Mesendoderm (in vitro differentiated cells): ENCODE measurements around the gene LLPH.

Experiments
- DNase-seq: peaks from one replicate; pipeline ENCODE4 v3.0.0; 2013
- H2AK5ac ChIP-seq: 2 replicates; pipeline ENCODE4 v1.6.1; 2013; ENCODE audit warnings: low read length, inconsistent platforms
- H2BK120ac ChIP-seq: 2 replicates; pipeline ENCODE4 v1.6.1; 2013; ENCODE audit warnings: low read depth, mild to moderate bottlenecking, low read length, moderate library complexity, mixed read lengths
- H2BK15ac ChIP-seq: replicated peaks from 2 replicates; pipeline ENCODE4 v1.6.1; 2013; ENCODE audit warnings: low read depth, mild to moderate bottlenecking, moderate library complexity
- H2BK5ac ChIP-seq: 2 replicates; pipeline ENCODE4 v1.6.1; 2013; ENCODE audit warnings: low read length, inconsistent platforms
- H3K18ac ChIP-seq: 2 replicates; pipeline ENCODE4 v1.6.1; 2013; ENCODE audit warnings: mild to moderate bottlenecking, low read length, mixed read lengths
- H3K23ac ChIP-seq: one replicate; pipeline ENCODE4 v1.6.1; 2013; ENCODE audit warnings: low read length
- H3K27ac ChIP-seq: 2 replicates; pipeline ENCODE4 v1.5.1; 2013; ENCODE audit warnings: low read depth, mild to moderate bottlenecking, inconsistent platforms, low read length, moderate library complexity
- H3K27me3 ChIP-seq: 2 replicates; pipeline ENCODE4 v1.6.1; 2013; ENCODE audit warnings: low read length, control low read depth, mild to moderate bottlenecking, inconsistent platforms; ENCODE audit not compliant: insufficient read depth, poor library complexity
- H3K36me3 ChIP-seq: 2 replicates; pipeline ENCODE4 v1.6.1; 2013; ENCODE audit warnings: low read length, inconsistent platforms; ENCODE audit not compliant: control insufficient read depth, insufficient read depth
- H3K4ac ChIP-seq: one replicate; pipeline ENCODE4 v1.6.1; 2013; ENCODE audit warnings: low read depth, mild to moderate bottlenecking, low read length, moderate library complexity
- H3K4me1 ChIP-seq: 2 replicates; pipeline ENCODE4 v1.6.1; 2013; ENCODE audit warnings: low read depth, low read length, inconsistent platforms; ENCODE audit not compliant: control insufficient read depth
- H3K4me2 ChIP-seq: 2 replicates; pipeline ENCODE4 v1.6.1; 2013; ENCODE audit warnings: low read length
- H3K4me3 ChIP-seq: 2 replicates; pipeline ENCODE4 v1.5.1; 2013; ENCODE audit warnings: mild to moderate bottlenecking, low read length
- H3K56ac ChIP-seq: one replicate; pipeline ENCODE4 v1.6.1; 2013; ENCODE audit warnings: low read length
- H3K79me1 ChIP-seq: 2 replicates; pipeline ENCODE4 v1.6.1; 2013; ENCODE audit warnings: low read length, inconsistent platforms
- H3K79me2 ChIP-seq: 2 replicates; pipeline ENCODE4 v1.6.1; 2013; ENCODE audit warnings: mild to moderate bottlenecking, low read length; ENCODE audit not compliant: control insufficient read depth, insufficient read depth
- H3K9ac ChIP-seq: 2 replicates; pipeline ENCODE4 v1.6.1; 2013; ENCODE audit warnings: low read length, inconsistent platforms
- H4K5ac ChIP-seq: one replicate; pipeline ENCODE4 v1.6.1; 2013; ENCODE audit warnings: low read length
- H4K8ac ChIP-seq: one replicate; pipeline ENCODE4 v1.6.1; 2013; ENCODE audit warnings: low read depth, mild to moderate bottlenecking, control low read depth, low read length, moderate library complexity
- WGBS: extraction: QIAGEN DNeasy Blood & Tissue Kit; methylation state at CpG from one replicate; pipeline ENCODE4 v1.1.7; 2013; ENCODE audit warnings: low lambda C conversion rate, missing lambda C conversion rate; ENCODE audit not compliant: insufficient coverage; ENCODE audit errors: extremely low coverage; 5-methylcytosine and 5-hydroxymethylcytosine counted together

LLPH gene

GRCh38 chr12:66117242-66117641 lies 13.3 kb downstream of the LLPH start:
- H3K9ac ChIP-seq = no peak overlapping the region
- H3K36me3 ChIP-seq = no peaks in the 10 kb centered on the region
- H3K4me2 ChIP-seq = no peak overlapping the region
- no peaks in the 10 kb centered on the region for H3K4me1 ChIP-seq
- WGBS = no CpG with 5 or more reads among the region's 2 CpGs
- H4K8ac ChIP-seq = no peak overlapping the region
- no peak overlapping the region for H2BK5ac ChIP-seq
- no peak overlapping the region for H3K4me3 ChIP-seq
- no peaks in the 10 kb centered on the region for H3K79me2 ChIP-seq
- H3K23ac ChIP-seq = no peak overlapping the region
- H3K27me3 ChIP-seq = no peaks in the 10 kb centered on the region
- H4K5ac ChIP-seq = no peak overlapping the region
- H2AK5ac ChIP-seq = no peak overlapping the region
- DNase-seq = no peak
- H3K56ac ChIP-seq = no peak overlapping the region
- H2BK15ac ChIP-seq = no peak overlapping the region
- no peaks in the 10 kb centered on the region for H3K79me1 ChIP-seq
- no peak overlapping the region for H3K4ac ChIP-seq
- H3K27ac ChIP-seq = no peak overlapping the region
- H3K18ac ChIP-seq = no peak overlapping the region
- no peak overlapping the region for H2BK120ac ChIP-seq

GRCh38 chr12:66115071-66115600 lies 15.4 kb downstream of the LLPH start:
- H3K79me1 ChIP-seq = no peaks in the 10 kb centered on the region
- no peaks in the 10 kb centered on the region for H3K79me2 ChIP-seq
- no peak overlapping the region for H4K8ac ChIP-seq
- H2BK15ac ChIP-seq = no peak overlapping the region
- H2AK5ac ChIP-seq = no peak overlapping the region
- no peak overlapping the region for H3K18ac ChIP-seq
- H3K4me2 ChIP-seq = no peak overlapping the region
- H3K56ac ChIP-seq = no peak overlapping the region
- DNase-seq = no peak
- H3K4me3 ChIP-seq = no peak overlapping the region
- H2BK120ac ChIP-seq = no peak overlapping the region
- H3K27ac ChIP-seq = no peak overlapping the region
- H3K9ac ChIP-seq = no peak overlapping the region
- H3K23ac ChIP-seq = no peak overlapping the region
- no peaks in the 10 kb centered on the region for H3K36me3 ChIP-seq
- H4K5ac ChIP-seq = no peak overlapping the region
- no peaks in the 10 kb centered on the region for H3K4me1 ChIP-seq
- WGBS = no CpG with 5 or more reads among the region's 4 CpGs
- H3K4ac ChIP-seq = no peak overlapping the region
- H2BK5ac ChIP-seq = no peak overlapping the region
- no peaks in the 10 kb centered on the region for H3K27me3 ChIP-seq

- Histone ChIP-seq H3K4me1 (no peaks in the 10 kb centered on the region), H3K36me3 (no peaks in the 10 kb centered on the region), H2BK15ac (no peak overlapping the region), H3K4me2 (no peak overlapping the region), H2BK5ac (no peak overlapping the region), H3K18ac (no peak overlapping the region), H4K8ac (no peak overlapping the region), H3K27ac (no peak overlapping the region), H2AK5ac (no peak overlapping the region), H3K4ac (no peak overlapping the region), H2BK120ac (no peak overlapping the region), H4K5ac (no peak overlapping the region), H3K27me3 (no peaks in the 10 kb centered on the region), H3K4me3 (no peak overlapping the region), H3K79me2 (no peaks in the 10 kb centered on the region), H3K56ac (no peak overlapping the region), H3K23ac (no peak overlapping the region), H3K79me1 (no peaks in the 10 kb centered on the region), H3K9ac (no peak overlapping the region)
- DNase-seq = no peak
- no CpG with 5 or more reads among the region's 1 CpG for WGBS
Observed at GRCh38 chr12:66113471-66113870, 17.1 kb downstream of the LLPH start.

GRCh38 chr12:66111605-66112004 lies 18.9 kb downstream of the LLPH start:
- DNase-seq = no peak
- no peak overlapping the region for H3K27ac ChIP-seq

GRCh38 chr12:66109056-66109455 lies 21.5 kb downstream of the LLPH start:
- H3K18ac ChIP-seq = no peak overlapping the region
- no peak overlapping the region for H3K4ac ChIP-seq
- H3K79me1 ChIP-seq = no peaks in the 10 kb centered on the region
- H3K4me3 ChIP-seq = no peak overlapping the region
- no peaks in the 10 kb centered on the region for H3K36me3 ChIP-seq
- H3K4me2 ChIP-seq = no peak overlapping the region
- H4K5ac ChIP-seq = no peak overlapping the region
- no CpG with 5 or more reads among the region's 4 CpGs for WGBS
- H3K23ac ChIP-seq = no peak overlapping the region
- no peak overlapping the region for H3K9ac ChIP-seq
- H3K27me3 ChIP-seq = no peaks in the 10 kb centered on the region
- no peak overlapping the region for H2BK15ac ChIP-seq
- H3K4me1 ChIP-seq = no peaks in the 10 kb centered on the region
- H2BK120ac ChIP-seq = no peak overlapping the region
- no peaks in the 10 kb centered on the region for H3K79me2 ChIP-seq
- H2AK5ac ChIP-seq = no peak overlapping the region
- no peak overlapping the region for H3K27ac ChIP-seq
- no peak overlapping the region for H3K56ac ChIP-seq
- H4K8ac ChIP-seq = no peak overlapping the region
- no peak for DNase-seq
- H2BK5ac ChIP-seq = no peak overlapping the region

More at GRCh38 chr12:66111605-66112004, 18.9 kb downstream of the LLPH start:
- no peaks in the 10 kb centered on the region for H3K27me3 ChIP-seq
- no peaks in the 10 kb centered on the region for H3K4me1 ChIP-seq
- no peak overlapping the region for H2AK5ac ChIP-seq
- no peak overlapping the region for H3K9ac ChIP-seq
- H3K36me3 ChIP-seq = no peaks in the 10 kb centered on the region
- no peaks in the 10 kb centered on the region for H3K79me1 ChIP-seq
- no peak overlapping the region for H3K18ac ChIP-seq
- no peaks in the 10 kb centered on the region for H3K79me2 ChIP-seq
- H2BK15ac ChIP-seq = no peak overlapping the region
- no peak overlapping the region for H3K56ac ChIP-seq
- H4K5ac ChIP-seq = no peak overlapping the region
- H3K4me2 ChIP-seq = no peak overlapping the region
- H4K8ac ChIP-seq = no peak overlapping the region
- H3K4me3 ChIP-seq = no peak overlapping the region
- no peak overlapping the region for H2BK5ac ChIP-seq
- no peak overlapping the region for H3K4ac ChIP-seq
- no peak overlapping the region for H2BK120ac ChIP-seq
- H3K23ac ChIP-seq = no peak overlapping the region

GRCh38 chr12:66108386-66108785 lies 22.2 kb downstream of the LLPH start:
- no peak overlapping the region for H3K4ac ChIP-seq
- H4K8ac ChIP-seq = no peak overlapping the region
- no peaks in the 10 kb centered on the region for H3K36me3 ChIP-seq
- H3K23ac ChIP-seq = no peak overlapping the region
- no peaks in the 10 kb centered on the region for H3K79me2 ChIP-seq
- H3K18ac ChIP-seq = no peak overlapping the region
- no peaks in the 10 kb centered on the region for H3K4me1 ChIP-seq
- H3K4me2 ChIP-seq = no peak overlapping the region
- H3K27me3 ChIP-seq = no peaks in the 10 kb centered on the region
- no peak overlapping the region for H2BK5ac ChIP-seq
- H2AK5ac ChIP-seq = no peak overlapping the region
- H3K79me1 ChIP-seq = no peaks in the 10 kb centered on the region
- WGBS = no CpG with 5 or more reads among the region's 1 CpG
- no peak overlapping the region for H3K27ac ChIP-seq
- no peak overlapping the region for H3K4me3 ChIP-seq
- H3K9ac ChIP-seq = no peak overlapping the region
- DNase-seq = no peak
- no peak overlapping the region for H3K56ac ChIP-seq
- H2BK120ac ChIP-seq = no peak overlapping the region
- no peak overlapping the region for H4K5ac ChIP-seq
- H2BK15ac ChIP-seq = no peak overlapping the region
